GM12865 (cell line): ENCODE results near the gene ERC2.

Experiments used
- DNase-seq: peaks from one replicate; pipeline ENCODE4 v3.0.0; 2010; ENCODE audit warnings: low read depth
- H3K4me3 ChIP-seq: 2 replicates; pipeline ENCODE4 v1.5.1; 2011; ENCODE audit warnings: mild to moderate bottlenecking, low read depth, low read length, control low read depth
- CTCF ChIP-seq: IDR thresholded peaks from 2 replicates; pipeline ENCODE4 v1.5.1; 2011; ENCODE audit warnings: low read length, control low read depth, low read depth, inconsistent platforms; ENCODE audit not compliant: insufficient read depth; ENCODE audit errors: missing control alignments

The ERC2 gene

GRCh38 chr3:56200251-56200650, 268.0 kb downstream of the ERC2 start:
- DNase-seq = no peak
- no peak overlapping the region for H3K4me3 ChIP-seq
- no peak for TF ChIP-seq CTCF

GRCh38 chr3:56197991-56198390, 270.3 kb downstream of the ERC2 start:
- no peak overlapping the region for H3K4me3 ChIP-seq
- no peak for TF ChIP-seq CTCF
- DNase-seq = no peak

DNA sequence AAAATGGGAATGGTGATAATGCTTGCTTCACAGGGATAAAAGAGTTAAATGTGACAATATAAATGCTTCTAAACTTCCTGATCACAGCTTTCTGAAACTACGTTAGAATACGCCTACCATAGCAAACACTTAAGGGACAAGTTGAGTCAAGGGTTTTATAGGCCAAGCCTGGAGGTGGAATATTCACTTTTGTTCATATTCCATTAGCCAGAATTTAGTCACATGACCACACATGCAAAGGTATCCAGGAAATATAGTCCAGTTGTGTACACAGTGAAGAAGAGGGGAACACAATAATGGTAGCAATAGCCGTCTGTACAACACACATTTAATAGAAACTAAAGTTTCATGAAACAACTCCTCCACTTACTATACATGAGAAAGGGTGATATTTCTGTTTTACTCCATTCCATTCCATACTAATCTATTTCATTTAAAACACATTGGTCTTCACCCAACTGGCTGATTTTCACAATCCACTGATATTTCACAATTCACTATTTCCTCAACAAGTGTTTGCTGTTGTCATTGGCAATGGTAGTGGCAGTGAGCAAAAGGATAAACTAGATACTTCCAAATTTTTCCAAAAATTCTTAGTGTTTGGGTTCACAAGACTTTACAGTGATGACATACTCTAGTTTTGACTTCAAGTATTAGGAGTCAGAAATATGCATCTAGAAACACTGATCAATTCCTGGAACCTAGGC, 270.9 kb downstream of the ERC2 start:
- H3K4me3 ChIP-seq = no peak overlapping the region
- no peak for TF ChIP-seq CTCF
- no peak for DNase-seq

GRCh38 chr3:56196700-56197099, 271.6 kb downstream of the ERC2 start:
- DNase-seq = no peak
- TF ChIP-seq CTCF = no peak
- H3K4me3 ChIP-seq = no peak overlapping the region

DNA sequence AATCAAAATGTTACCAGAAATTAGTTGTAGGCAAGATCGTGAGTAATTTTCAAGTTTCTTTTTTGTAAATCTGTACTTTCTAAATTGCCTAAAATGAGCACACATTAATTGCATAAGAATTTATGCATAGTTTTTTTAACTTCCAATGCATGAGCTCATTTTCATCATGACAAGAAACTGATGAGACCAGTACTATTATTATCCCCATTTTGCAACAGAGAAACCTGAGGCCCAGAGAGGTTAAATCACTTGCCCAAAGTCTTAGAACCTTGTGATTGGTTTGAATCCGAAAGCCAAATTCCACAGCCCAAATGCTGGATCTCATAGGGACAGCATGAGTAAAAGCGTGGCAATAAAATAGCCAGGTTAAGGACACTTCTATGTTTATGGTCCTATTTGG, 274.7 kb downstream of the ERC2 start:
- no peak for TF ChIP-seq CTCF
- DNase-seq = no peak
- no peak overlapping the region for H3K4me3 ChIP-seq

DNA sequence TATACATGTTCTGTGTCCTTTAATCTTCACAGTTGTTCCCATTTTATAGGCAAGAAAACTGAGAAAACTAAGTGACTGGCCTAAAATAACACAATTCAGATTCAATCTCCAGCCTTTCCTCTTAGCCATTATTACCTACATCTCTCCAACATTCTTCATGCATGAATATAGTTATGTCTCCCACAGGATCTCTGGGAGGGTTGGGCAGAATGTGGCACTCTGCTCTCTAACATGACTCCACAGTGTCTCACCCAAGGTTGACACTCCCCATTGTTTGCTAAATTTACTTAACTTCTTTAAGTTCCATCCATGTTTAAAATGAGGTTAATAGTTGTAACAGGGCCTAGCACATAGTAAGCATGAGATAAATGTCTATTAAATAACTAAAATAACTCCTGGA, 276.3 kb downstream of the ERC2 start:
- no peak for TF ChIP-seq CTCF
- H3K4me3 ChIP-seq = no peak overlapping the region
- DNase-seq = no peak

DNA sequence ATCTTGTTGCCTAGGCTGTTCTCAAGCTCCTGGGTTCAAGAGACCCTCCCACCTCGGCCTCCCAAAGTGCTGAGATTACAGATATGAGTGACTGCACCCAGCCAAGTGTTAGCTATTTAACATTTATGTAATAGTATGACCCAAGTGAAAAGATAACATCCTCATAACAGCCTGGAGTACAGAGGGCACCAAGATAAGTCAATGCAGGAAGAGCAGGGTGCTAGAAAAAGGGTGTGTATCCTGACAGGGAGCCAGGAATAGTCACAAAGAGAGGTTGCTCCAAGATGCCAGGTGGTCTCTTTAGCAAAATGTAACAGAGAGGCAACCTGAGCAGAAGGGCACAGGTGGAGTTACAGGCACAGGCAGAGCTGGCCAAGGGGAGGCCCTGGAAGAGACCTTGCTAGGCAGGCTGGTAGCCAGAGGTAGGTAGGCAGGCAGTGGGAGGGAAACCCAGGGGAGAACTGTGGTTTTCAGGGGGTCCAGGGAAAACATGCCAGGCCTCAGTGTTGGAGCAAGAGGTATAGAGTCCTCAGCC, 277.4 kb downstream of the ERC2 start:
- no peak overlapping the region for H3K4me3 ChIP-seq

More for the DNA sequence above, 277.4 kb downstream of the ERC2 start:
- TF ChIP-seq CTCF = no peak
- DNase-seq = no peak
